Vagina (tissue), 2 donors: Measurements from ENCODE around the gene MGME1.

Experiments used
- CTCF ChIP-seq, 3 experiments: fragments of 450-650 bp in 2 of 3; fragments of 200-600 bp in 1 of 3; sonication (generic) in 1 of 3; IDR thresholded peaks; one replicate each; pipeline ENCODE4 v1.5.1; 2017 to 2019; ENCODE audit warnings: antibody characterized with exemption in 3 of 3, mild to moderate bottlenecking in 2 of 3, moderate library complexity in 2 of 3
- POLR2A ChIP-seq, 2 donors: fragments of 450-650 bp; IDR thresholded peaks; one replicate each; pipeline ENCODE4 v1.6.1; 2017; ENCODE audit warnings: antibody characterized with exemption in 2 of 2, mild to moderate bottlenecking in 2 of 2, moderate library complexity in 2 of 2
- POLR2AphosphoS5 ChIP-seq, 2 donors: sonication (generic); formaldehyde crosslinking; IDR thresholded peaks; one replicate each; pipeline ENCODE4 v1.9.0; 2017; ENCODE audit warnings: antibody characterized with exemption in 2 of 2, mild to moderate bottlenecking in 2 of 2, low read depth in 1 of 2; ENCODE audit not compliant: insufficient read depth in 1 of 2

- TF ChIP-seq POLR2A (IDR thresholded peaks at IDR 0.05) (no peak), POLR2AphosphoS5 (IDR thresholded peaks at IDR 0.05; ENCODE audit: insufficient read depth in 1 of 2, low read depth in 1 of 2) (no peak), CTCF (IDR thresholded peaks at IDR 0.05) (no peak)
Observed at GRCh38 chr20:17992847-17993513, 24.2 kb downstream of the MGME1 start.
